Liver (tissue), 9 donors: Measurements from ENCODE around the gene TSPAN5. TPM values are rescaled to one million over a fixed set of nuclear protein-coding genes. Genes with fewer than 3 reads are reported as not detected.

Source experiments
- DNase-seq: peaks from one replicate; pipeline ENCODE4 v3.0.0-alpha.2; 2017; ENCODE audit warnings: low spot score
- H3K27ac ChIP-seq, 2 donors: one replicate each; pipeline ENCODE4 v1.7.0; 2013; ENCODE audit warnings: inconsistent platforms in 2 of 2, low read length in 2 of 2, control low read depth in 1 of 2, low read depth in 1 of 2, mild to moderate bottlenecking in 1 of 2
- H3K27me3 ChIP-seq, 4 donors: one replicate each; pipeline versions ENCODE4 v1.6.1 to v1.7.0; 2013; ENCODE audit warnings: low read length in 3 of 4, inconsistent platforms in 1 of 4, mild to moderate bottlenecking in 1 of 4, moderate library complexity in 1 of 4; ENCODE audit not compliant: control insufficient read depth in 4 of 4, insufficient read depth in 4 of 4
- H3K36me3 ChIP-seq, 4 donors: one replicate each; pipeline versions ENCODE4 v1.6.1 to v1.7.0; 2013; ENCODE audit warnings: low read length in 3 of 4, mild to moderate bottlenecking in 3 of 4, low read depth in 1 of 4, moderate library complexity in 1 of 4; ENCODE audit not compliant: control insufficient read depth in 4 of 4, insufficient read depth in 3 of 4
- H3K4me1 ChIP-seq, 4 donors: one replicate each; pipeline versions ENCODE4 v1.6.1 to v1.7.0; 2013; ENCODE audit warnings: low read length in 3 of 4, mild to moderate bottlenecking in 3 of 4, moderate library complexity in 1 of 4; ENCODE audit not compliant: control insufficient read depth in 4 of 4, insufficient read depth in 4 of 4
- H3K4me3 ChIP-seq, 3 donors: one replicate each; pipeline versions ENCODE4 v1.6.1 to v1.7.0; 2013; ENCODE audit warnings: low read length in 3 of 3, control low read depth in 1 of 3, low read depth in 1 of 3, mild to moderate bottlenecking in 1 of 3
- H3K9ac ChIP-seq, 2 donors: one replicate each; pipeline ENCODE4 v1.7.0; 2013; ENCODE audit warnings: low read length in 2 of 2, mild to moderate bottlenecking in 2 of 2, moderate library complexity in 2 of 2, control low read depth in 1 of 2, low read depth in 1 of 2
- H3K9me3 ChIP-seq, 4 donors: one replicate each; pipeline versions ENCODE4 v1.6.1 to v1.7.0; 2013; ENCODE audit warnings: low read length in 3 of 4; ENCODE audit not compliant: control insufficient read depth in 4 of 4
- EGR1 ChIP-seq, 2 donors: IDR thresholded peaks; 2 replicates each; pipeline ENCODE4 v1.6.1; 2016 to 2018; ENCODE audit warnings: antibody characterized with exemption in 2 of 2, low read depth in 2 of 2
- FOXA2 ChIP-seq: IDR thresholded peaks from 2 replicates; pipeline ENCODE4 v1.6.1; 2016; ENCODE audit warnings: antibody characterized with exemption
- GABPA ChIP-seq, 2 donors: IDR thresholded peaks in 1 of 2; conservative IDR thresholded peaks in 1 of 2; 2 replicates each; pipeline ENCODE4 v1.6.1; 2016; ENCODE audit warnings: antibody characterized with exemption in 2 of 2, mild to moderate bottlenecking in 1 of 2, moderate library complexity in 1 of 2
- HNF4A ChIP-seq, 2 donors: conservative IDR thresholded peaks; 2 replicates each; pipeline ENCODE4 v1.6.1; 2016; ENCODE audit warnings: antibody characterized with exemption in 2 of 2, mild to moderate bottlenecking in 2 of 2
- HNF4G ChIP-seq: IDR thresholded peaks from 2 replicates; pipeline ENCODE4 v1.6.1; 2016; ENCODE audit warnings: antibody characterized with exemption
- JUND ChIP-seq, 2 donors: IDR thresholded peaks; 2 replicates each; pipeline ENCODE4 v1.6.1; 2016; ENCODE audit warnings: antibody characterized with exemption in 2 of 2
- NR2F2 ChIP-seq: IDR thresholded peaks from 2 replicates; pipeline ENCODE4 v1.6.1; 2016; ENCODE audit warnings: antibody characterized with exemption
- RXRA ChIP-seq, 2 donors: IDR thresholded peaks; 2 replicates each; pipeline ENCODE4 v1.6.1; 2017 to 2018; ENCODE audit warnings: antibody characterized with exemption in 2 of 2, mild to moderate bottlenecking in 1 of 2
- SP1 ChIP-seq: IDR thresholded peaks from 2 replicates; pipeline ENCODE4 v1.6.1; 2018; ENCODE audit warnings: antibody characterized with exemption, mild to moderate bottlenecking
- TAF1 ChIP-seq: conservative IDR thresholded peaks from 2 replicates; pipeline ENCODE4 v1.6.1; 2016; ENCODE audit warnings: antibody characterized with exemption, mild to moderate bottlenecking
- YY1 ChIP-seq: IDR thresholded peaks from 2 replicates; pipeline ENCODE4 v1.6.1; 2016; ENCODE audit warnings: antibody characterized with exemption, mild to moderate bottlenecking
- WGBS: extraction: QIAGEN DNeasy Blood & Tissue Kit; methylation state at CpG from one replicate; pipeline ENCODE4 v1.1.7; 2013; 5-methylcytosine and 5-hydroxymethylcytosine counted together
- polyA plus RNA-seq, 2 donors: library from polyadenylated mRNA; stranded (reverse) in 1 of 2; unstranded in 1 of 2; fragments of 200-250 nt in 1 of 2; fragments of >200 nt in 1 of 2; fragmentation: Nextera tagmentation in 1 of 2; extraction: Ambion mirVana in 1 of 2; gene quantifications; one replicate each; pipeline versions ENCODE4 v1.2.1 to v1.2.3, GENCODE V29; 2013 to 2015
- total RNA-seq, 2 donors: library from RNA; depleted of rRNA; stranded (reverse); fragments of >200 nt; gene quantifications; one replicate each; pipeline ENCODE4 v1.2.3, GENCODE V29; 2014
- TF ChIP-seq, protein P1 (sequence below): IDR thresholded peaks from 2 replicates; pipeline ENCODE4 v1.6.1; 2016; ENCODE audit warnings: antibody characterized with exemption, mild to moderate bottlenecking
- TF ChIP-seq, protein P2 (sequence below): IDR thresholded peaks from 2 replicates; pipeline ENCODE4 v1.6.1; 2016; ENCODE audit warnings: antibody characterized with exemption
- TF ChIP-seq, protein P3 (sequence below): IDR thresholded peaks from 2 replicates; pipeline ENCODE4 v1.6.1; 2016; ENCODE audit warnings: antibody characterized with exemption
- TF ChIP-seq, protein P4 (sequence below): fragments of 150-350 bp; IDR thresholded peaks from 2 replicates; pipeline ENCODE4 v1.5.1; 2017; ENCODE audit warnings: improper control_type of control experiment, low read depth, low read length; ENCODE audit not compliant: missing input control
- TF ChIP-seq, protein P5 (sequence below): IDR thresholded peaks from 2 replicates; pipeline ENCODE4 v1.6.1; 2016; ENCODE audit warnings: antibody characterized with exemption
- donor health status: healthy.
- donor health status: healthy.
- donor health status: healthy.
- donor health status: healthy.
- donor health status: healthy.

TSPAN5 gene
- total and polyA plus RNA-seq, 4 donors: 0.36 to 54.0 (median 0.63) TPM

DNA sequence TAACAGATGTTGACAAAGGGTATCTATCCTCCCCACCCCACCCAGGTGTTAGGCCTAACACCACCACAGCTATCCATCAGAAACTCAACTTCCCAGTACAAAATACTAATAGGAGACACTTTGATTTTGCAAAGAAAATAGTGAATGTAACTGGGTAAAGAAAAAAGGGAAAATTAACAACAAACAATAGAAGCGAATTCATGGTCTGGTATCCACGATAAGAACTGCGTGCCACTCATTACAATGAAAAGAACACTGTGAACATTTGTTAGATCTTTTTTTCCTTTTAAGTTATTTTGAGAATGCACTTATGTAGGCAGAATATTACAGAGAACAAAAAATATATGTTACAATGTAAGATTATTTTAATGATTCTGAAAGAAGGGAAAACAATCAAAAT lies 12.0 kb downstream of the TSPAN5 start:
- Histone ChIP-seq H3K9me3 (no peaks in the 10 kb centered on the region), H3K9ac (no peak overlapping the region), H3K27ac (no peak overlapping the region), H3K4me3 (no peak overlapping the region), H3K4me1 (no peaks in the 10 kb centered on the region), H3K27me3 (peaks cover 0 to 3% (median 0%) of the 10 kb centered on the region in 4 donors), H3K36me3 (no peaks in the 10 kb centered on the region)
- TF ChIP-seq, protein P1, sequence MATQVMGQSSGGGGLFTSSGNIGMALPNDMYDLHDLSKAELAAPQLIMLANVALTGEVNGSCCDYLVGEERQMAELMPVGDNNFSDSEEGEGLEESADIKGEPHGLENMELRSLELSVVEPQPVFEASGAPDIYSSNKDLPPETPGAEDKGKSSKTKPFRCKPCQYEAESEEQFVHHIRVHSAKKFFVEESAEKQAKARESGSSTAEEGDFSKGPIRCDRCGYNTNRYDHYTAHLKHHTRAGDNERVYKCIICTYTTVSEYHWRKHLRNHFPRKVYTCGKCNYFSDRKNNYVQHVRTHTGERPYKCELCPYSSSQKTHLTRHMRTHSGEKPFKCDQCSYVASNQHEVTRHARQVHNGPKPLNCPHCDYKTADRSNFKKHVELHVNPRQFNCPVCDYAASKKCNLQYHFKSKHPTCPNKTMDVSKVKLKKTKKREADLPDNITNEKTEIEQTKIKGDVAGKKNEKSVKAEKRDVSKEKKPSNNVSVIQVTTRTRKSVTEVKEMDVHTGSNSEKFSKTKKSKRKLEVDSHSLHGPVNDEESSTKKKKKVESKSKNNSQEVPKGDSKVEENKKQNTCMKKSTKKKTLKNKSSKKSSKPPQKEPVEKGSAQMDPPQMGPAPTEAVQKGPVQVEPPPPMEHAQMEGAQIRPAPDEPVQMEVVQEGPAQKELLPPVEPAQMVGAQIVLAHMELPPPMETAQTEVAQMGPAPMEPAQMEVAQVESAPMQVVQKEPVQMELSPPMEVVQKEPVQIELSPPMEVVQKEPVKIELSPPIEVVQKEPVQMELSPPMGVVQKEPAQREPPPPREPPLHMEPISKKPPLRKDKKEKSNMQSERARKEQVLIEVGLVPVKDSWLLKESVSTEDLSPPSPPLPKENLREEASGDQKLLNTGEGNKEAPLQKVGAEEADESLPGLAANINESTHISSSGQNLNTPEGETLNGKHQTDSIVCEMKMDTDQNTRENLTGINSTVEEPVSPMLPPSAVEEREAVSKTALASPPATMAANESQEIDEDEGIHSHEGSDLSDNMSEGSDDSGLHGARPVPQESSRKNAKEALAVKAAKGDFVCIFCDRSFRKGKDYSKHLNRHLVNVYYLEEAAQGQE: no peak
- TF ChIP-seq NR2F2 (no peak), GABPA (IDR thresholded peaks at IDR 0.05 in 1 of 2, conservative IDR thresholded peaks at IDR 0.05 in 1 of 2) (no peak)
- TF ChIP-seq, protein P2, sequence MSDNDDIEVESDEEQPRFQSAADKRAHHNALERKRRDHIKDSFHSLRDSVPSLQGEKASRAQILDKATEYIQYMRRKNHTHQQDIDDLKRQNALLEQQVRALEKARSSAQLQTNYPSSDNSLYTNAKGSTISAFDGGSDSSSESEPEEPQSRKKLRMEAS: no peak
- DNase-seq: no peak
- 97% methylated on average over 3 of the region's 3 CpGs for WGBS

DNA sequence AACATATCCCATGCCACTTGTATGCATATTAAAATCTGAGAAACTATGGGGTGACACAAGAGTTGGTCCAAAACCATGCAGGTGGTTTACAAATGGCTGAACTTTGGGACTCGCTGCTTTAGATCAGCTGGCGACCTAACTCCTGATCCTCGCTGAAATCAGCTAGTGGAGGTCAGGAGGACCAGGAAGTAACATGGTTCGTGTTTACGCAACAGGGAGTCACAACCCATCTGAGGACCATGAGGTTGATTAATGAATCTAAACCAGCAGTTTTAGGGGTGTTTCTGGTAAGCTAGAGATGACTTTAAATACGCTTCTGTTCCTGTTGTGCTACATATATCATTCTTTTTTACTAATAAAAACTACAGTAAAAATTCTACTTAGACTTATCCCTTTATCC lies 12.9 kb downstream of the TSPAN5 start:
- Histone ChIP-seq H3K9ac (no peak overlapping the region), H3K27me3 (peaks cover 0 to 3% (median 0%) of the 10 kb centered on the region in 4 donors), H3K4me1 (no peaks in the 10 kb centered on the region), H3K4me3 (no peak overlapping the region), H3K27ac (no peak overlapping the region), H3K9me3 (no peaks in the 10 kb centered on the region), H3K36me3 (no peaks in the 10 kb centered on the region)
- TF ChIP-seq GABPA (IDR thresholded peaks at IDR 0.05 in 1 of 2, conservative IDR thresholded peaks at IDR 0.05 in 1 of 2): no peak
- TF ChIP-seq HNF4G: no peak
- TF ChIP-seq, protein P3, sequence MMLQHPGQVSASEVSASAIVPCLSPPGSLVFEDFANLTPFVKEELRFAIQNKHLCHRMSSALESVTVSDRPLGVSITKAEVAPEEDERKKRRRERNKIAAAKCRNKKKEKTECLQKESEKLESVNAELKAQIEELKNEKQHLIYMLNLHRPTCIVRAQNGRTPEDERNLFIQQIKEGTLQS: no peak
- no peak for TF ChIP-seq HNF4A (conservative IDR thresholded peaks at IDR 0.05)
- TF ChIP-seq, protein P1: no peak
- TF ChIP-seq SP1: no peak
- no peak for TF ChIP-seq EGR1 (IDR thresholded peaks at IDR 0.05; ENCODE audit: low read depth in 2 of 2)
- TF ChIP-seq YY1: no peak
- TF ChIP-seq NR2F2: no peak
- TF ChIP-seq, protein P4, sequence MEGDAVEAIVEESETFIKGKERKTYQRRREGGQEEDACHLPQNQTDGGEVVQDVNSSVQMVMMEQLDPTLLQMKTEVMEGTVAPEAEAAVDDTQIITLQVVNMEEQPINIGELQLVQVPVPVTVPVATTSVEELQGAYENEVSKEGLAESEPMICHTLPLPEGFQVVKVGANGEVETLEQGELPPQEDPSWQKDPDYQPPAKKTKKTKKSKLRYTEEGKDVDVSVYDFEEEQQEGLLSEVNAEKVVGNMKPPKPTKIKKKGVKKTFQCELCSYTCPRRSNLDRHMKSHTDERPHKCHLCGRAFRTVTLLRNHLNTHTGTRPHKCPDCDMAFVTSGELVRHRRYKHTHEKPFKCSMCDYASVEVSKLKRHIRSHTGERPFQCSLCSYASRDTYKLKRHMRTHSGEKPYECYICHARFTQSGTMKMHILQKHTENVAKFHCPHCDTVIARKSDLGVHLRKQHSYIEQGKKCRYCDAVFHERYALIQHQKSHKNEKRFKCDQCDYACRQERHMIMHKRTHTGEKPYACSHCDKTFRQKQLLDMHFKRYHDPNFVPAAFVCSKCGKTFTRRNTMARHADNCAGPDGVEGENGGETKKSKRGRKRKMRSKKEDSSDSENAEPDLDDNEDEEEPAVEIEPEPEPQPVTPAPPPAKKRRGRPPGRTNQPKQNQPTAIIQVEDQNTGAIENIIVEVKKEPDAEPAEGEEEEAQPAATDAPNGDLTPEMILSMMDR: no peak
- TF ChIP-seq, protein P5, sequence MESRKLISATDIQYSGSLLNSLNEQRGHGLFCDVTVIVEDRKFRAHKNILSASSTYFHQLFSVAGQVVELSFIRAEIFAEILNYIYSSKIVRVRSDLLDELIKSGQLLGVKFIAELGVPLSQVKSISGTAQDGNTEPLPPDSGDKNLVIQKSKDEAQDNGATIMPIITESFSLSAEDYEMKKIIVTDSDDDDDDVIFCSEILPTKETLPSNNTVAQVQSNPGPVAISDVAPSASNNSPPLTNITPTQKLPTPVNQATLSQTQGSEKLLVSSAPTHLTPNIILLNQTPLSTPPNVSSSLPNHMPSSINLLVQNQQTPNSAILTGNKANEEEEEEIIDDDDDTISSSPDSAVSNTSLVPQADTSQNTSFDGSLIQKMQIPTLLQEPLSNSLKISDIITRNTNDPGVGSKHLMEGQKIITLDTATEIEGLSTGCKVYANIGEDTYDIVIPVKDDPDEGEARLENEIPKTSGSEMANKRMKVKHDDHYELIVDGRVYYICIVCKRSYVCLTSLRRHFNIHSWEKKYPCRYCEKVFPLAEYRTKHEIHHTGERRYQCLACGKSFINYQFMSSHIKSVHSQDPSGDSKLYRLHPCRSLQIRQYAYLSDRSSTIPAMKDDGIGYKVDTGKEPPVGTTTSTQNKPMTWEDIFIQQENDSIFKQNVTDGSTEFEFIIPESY: no peak
- TF ChIP-seq FOXA2: no peak
- TF ChIP-seq RXRA (IDR thresholded peaks at IDR 0.05): no peak
- no peak for TF ChIP-seq TAF1
- no peak for TF ChIP-seq JUND (IDR thresholded peaks at IDR 0.05)
- DNase-seq: no peak
- 92% methylated on average over 6 of the region's 6 CpGs for WGBS
